SW480 (cell line): ENCODE data around the gene PIK3R5.

Experiments used
- DNase-seq: peaks from one replicate; pipeline ENCODE4 v3.0.0-alpha.2; 2016; ENCODE audit warnings: low spot score

The PIK3R5 gene

DNA sequence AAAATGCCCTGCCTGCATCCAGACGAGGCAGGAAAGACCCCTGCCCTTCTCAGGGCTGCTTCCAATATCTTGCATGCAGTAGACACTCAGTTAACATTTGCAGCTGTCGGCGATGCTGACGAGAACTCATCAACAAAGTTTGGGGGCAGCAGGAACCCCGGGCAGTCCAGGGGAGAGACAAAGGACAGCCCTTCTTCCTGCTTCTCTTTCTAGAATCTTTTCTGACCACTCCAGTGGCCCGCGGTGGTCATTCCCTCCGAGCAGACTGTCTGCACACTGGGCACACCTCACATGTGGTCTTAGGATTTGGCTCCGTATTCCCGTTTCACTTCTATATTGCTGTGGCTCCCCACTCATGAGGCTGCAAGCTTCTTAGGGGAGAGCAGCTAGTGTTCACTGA is 135.4 kb downstream of the PIK3R5 start:
- DNase-seq, result no peak

DNA sequence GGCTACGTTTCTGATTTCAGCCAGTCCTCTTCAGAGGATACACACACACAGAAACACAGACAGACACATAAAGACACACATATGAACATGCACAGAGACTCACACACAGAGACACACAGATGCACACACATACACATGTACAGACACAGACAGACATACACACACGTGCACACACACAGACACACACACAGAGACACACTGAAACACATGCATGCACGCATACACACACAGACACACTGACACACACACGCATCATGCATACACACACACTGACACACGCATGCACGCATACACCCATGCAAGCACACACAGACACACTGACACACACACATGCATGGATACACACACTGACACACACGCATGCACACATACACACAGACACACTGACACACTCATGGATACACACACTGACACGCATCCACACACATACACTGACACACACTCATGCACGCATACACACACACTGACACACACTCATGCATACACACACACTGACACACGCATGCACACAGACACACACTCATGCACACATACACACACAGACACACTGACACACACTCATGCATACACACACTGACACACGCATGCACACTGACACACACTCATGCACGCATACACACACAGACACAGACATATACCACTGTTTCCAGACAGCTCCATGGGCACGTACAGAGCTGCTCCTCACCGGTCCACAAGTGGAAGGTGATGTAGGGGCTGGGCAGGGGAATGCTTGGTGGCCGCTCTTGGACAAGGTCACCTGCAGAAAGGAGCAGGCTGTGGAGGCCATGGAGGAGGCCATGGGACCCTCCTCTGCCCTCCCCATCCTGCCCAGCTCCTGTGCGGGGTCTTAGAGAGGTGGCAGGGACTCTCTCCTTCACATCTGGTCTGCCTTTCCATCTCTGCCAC is 136.2 kb downstream of the PIK3R5 start:
- no peak for DNase-seq
